GM06990 (cell line): ENCODE measurements around the gene GAS2L1.

Experiments used
- DNase-seq: peaks from one replicate; pipeline ENCODE4 v3.0.0-alpha.2; 2011; ENCODE audit not compliant: insufficient read length; ENCODE audit errors: extremely low read depth
- H3K27me3 ChIP-seq: replicated peaks from 2 replicates; pipeline ENCODE4 v1.6.0; 2011; ENCODE audit warnings: low read length; ENCODE audit not compliant: control insufficient read depth, insufficient read depth
- H3K36me3 ChIP-seq: 2 replicates; pipeline ENCODE4 v1.5.1; 2011; ENCODE audit warnings: low read length; ENCODE audit not compliant: control insufficient read depth, insufficient read depth
- H3K4me3 ChIP-seq: replicated peaks from 2 replicates; pipeline ENCODE4 v1.5.1; 2011; ENCODE audit warnings: low read depth, mild to moderate bottlenecking, control low read depth, low read length
- TF ChIP-seq, protein P1 (sequence below): IDR thresholded peaks from 2 replicates; pipeline ENCODE4 v1.5.1; 2011; ENCODE audit warnings: low read length, control low read depth, mild to moderate bottlenecking, inconsistent platforms; ENCODE audit not compliant: insufficient read depth, poor library complexity, severe bottlenecking

GAS2L1 gene

DNA sequence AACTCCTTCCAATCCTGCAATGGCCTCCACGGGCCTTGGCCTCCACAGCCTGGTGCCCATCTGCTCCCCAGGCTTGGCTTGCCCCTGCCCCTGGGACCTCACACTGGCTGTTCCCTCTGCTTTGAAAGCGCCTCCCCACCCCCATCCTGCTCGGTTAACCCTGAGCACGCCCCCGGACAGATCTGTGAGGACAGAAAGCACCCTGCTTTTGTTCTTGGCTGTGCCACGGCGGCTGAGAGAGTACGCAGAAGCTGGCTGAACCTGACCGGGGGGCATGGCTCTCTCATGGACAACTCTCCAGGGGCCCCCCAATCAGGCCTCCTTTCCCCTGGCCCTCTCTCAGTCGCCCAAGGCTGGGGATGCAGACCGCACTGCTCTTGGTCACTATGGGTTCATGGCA, 29.2 kb downstream of the GAS2L1 start:
- TF ChIP-seq, protein P1, sequence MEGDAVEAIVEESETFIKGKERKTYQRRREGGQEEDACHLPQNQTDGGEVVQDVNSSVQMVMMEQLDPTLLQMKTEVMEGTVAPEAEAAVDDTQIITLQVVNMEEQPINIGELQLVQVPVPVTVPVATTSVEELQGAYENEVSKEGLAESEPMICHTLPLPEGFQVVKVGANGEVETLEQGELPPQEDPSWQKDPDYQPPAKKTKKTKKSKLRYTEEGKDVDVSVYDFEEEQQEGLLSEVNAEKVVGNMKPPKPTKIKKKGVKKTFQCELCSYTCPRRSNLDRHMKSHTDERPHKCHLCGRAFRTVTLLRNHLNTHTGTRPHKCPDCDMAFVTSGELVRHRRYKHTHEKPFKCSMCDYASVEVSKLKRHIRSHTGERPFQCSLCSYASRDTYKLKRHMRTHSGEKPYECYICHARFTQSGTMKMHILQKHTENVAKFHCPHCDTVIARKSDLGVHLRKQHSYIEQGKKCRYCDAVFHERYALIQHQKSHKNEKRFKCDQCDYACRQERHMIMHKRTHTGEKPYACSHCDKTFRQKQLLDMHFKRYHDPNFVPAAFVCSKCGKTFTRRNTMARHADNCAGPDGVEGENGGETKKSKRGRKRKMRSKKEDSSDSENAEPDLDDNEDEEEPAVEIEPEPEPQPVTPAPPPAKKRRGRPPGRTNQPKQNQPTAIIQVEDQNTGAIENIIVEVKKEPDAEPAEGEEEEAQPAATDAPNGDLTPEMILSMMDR = no peak
- no peak for DNase-seq
- H3K27me3 ChIP-seq = no peaks in the 10 kb centered on the region
- no peak overlapping the region for H3K4me3 ChIP-seq
- peaks cover 62% of the 10 kb centered on the region for H3K36me3 ChIP-seq

DNA sequence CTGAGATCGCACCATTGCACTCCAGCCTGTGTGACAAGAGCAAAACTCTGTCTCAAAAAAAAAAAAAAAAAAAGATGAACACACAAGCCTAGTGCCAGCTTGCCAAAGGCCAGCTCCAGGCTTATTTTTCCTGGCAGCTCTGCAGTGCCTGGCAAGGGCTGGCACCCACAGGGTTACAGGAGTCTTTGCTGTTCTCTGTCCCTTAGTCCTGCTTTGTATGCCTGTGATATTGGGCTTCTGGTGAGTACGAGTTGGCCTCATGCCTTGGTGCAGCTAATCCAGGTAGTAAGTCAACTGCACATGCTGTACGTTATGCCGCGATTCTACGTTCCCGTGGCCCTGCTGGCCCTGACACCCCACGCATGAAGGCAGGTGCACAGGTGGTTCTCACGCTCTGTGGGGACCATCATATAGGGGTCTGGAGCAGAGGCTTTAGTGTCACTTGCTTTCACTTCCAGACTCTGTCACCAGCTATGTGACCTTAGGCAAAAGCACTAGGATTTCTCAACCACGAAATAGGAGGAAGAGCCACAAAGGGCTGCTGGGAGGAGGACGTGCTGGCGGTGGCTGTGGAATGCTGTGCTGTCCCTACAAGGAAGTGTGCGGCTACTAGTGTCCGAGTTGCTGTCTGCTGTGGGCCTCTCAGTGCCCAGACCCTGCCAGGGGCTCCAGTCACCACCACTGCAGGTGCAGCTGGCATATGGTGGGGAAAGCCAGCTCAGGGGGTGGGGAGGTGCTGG, 30.5 kb downstream of the GAS2L1 start:
- Histone ChIP-seq H3K36me3 (peaks cover 65% of the 10 kb centered on the region), H3K27me3 (no peaks in the 10 kb centered on the region), H3K4me3 (no peak overlapping the region)
- no peak for DNase-seq
- TF ChIP-seq, protein P1 = no peak

DNA sequence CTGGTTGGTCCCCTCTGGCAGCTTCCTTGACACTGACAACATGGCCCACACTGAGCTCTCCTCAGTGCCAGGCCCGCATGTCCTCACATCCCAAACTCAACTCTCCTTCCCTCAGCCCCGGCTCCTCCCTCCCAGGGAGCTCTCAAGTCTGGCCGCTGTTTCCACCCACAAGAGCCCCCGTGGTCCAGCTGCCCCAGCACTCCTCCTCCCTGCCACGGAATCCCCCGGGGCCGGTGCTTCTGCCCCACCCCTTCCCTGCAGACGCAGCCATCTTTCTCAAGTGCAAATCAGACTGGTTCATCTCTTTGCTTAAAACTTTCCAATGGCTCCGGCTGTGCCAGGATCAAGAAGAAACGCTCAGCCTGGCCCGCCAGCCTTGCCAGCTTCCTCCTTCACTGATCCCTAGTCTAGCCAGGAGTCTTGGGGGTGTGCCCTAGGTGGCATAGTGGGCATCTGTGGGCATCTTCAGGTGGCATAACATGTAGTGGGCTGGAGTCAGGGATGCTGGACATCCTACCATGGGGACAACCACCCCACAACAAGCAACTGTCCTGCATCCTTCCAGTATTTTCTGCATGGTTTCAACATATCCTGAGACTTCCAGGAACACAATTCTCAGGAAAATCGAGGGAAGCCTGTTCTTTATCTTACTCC, 31.3 kb downstream of the GAS2L1 start:
- no peaks in the 10 kb centered on the region for H3K27me3 ChIP-seq
- H3K36me3 ChIP-seq = peaks cover 68% of the 10 kb centered on the region
- TF ChIP-seq, protein P1 = no peak
- no peak for DNase-seq
- H3K4me3 ChIP-seq = no peak overlapping the region

DNA sequence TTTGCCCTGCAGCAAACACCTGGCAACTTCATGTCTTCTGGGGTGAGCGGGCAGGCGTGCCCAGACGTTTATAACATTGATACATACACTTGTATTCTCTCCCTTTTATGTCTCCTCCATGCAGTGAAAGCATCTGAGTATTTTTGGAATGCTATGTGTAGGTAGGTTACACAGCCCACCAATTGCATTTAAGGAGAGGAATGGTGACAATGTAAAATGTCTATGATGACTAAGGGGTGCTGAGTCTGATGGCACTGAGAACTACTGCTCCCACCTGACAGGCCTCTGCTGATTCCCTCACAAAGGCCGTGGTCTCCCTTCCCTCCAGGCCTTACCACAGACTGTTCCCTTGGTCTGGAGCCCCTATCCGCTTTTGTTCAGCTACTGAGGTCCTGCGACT, 31.9 kb downstream of the GAS2L1 start:
- TF ChIP-seq, protein P1 = no peak
- no peak overlapping the region for H3K4me3 ChIP-seq
- no peak for DNase-seq
- no peaks in the 10 kb centered on the region for H3K27me3 ChIP-seq
- H3K36me3 ChIP-seq = peaks cover 69% of the 10 kb centered on the region

DNA sequence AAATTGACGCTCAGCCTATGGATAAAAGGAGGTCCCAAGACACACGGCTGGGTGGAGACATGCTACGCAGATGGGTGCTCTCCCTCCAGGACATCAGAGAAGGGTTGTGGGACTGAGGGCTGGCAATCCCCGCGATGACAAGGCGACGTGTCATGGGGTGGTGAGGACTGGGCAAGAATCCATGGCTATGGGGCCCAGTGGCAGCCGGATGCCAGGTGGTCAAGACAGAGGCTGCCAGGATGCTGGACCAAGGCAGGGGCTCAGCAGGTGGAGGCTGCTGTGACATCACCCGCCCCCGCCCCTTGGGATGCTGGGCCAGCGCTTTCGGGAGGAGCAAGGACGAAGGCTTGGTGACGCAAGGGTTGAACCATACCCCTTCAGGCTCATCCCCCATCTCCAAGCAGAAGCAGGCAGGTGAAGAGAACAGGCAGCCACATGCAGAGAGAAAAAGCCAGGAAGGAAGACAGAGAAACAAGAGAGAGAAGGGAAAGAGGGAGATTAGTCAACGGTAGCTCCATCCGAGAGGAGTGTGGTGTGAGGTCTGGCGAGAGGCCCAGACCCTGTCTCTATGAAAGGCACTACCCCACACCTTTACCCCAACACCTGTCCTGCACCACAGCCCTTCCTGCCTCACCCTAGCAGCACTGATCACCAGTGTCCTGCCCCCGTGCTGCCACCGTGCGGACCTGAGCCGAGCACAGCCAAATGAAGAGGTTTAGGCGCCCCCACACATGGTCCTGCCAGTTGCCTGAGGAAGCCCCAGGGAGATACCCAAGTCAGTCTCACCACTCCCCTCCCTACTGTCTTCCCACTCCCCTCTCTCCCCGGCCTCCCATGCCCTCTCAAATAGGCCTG, 33.2 kb downstream of the GAS2L1 start:
- TF ChIP-seq, protein P1 = no peak
- H3K36me3 ChIP-seq = peaks cover 67% of the 10 kb centered on the region
- DNase-seq = no peak
- no peak overlapping the region for H3K4me3 ChIP-seq
- no peaks in the 10 kb centered on the region for H3K27me3 ChIP-seq
